IPS DF 6.9 (cell line): ENCODE results near the gene TRPV2.

Experiments used
- DNase-seq: peaks from one replicate; pipeline ENCODE4 v3.0.0-alpha.2; 2013; ENCODE audit warnings: low read depth, low spot score
- H3K27ac ChIP-seq: one replicate; pipeline ENCODE4 v1.5.1; 2013; ENCODE audit warnings: low read length, control low read depth
- H3K27me3 ChIP-seq: 2 replicates; pipeline ENCODE4 v1.6.1; 2013; ENCODE audit warnings: mild to moderate bottlenecking, low read length; ENCODE audit not compliant: control insufficient read depth, insufficient read depth
- H3K36me3 ChIP-seq: 2 replicates; pipeline ENCODE4 v1.6.1; 2013; ENCODE audit warnings: low read length; ENCODE audit not compliant: control insufficient read depth, insufficient read depth
- H3K4me1 ChIP-seq: 2 replicates; pipeline ENCODE4 v1.6.1; 2013; ENCODE audit warnings: low read length; ENCODE audit not compliant: control insufficient read depth, insufficient read depth
- H3K4me3 ChIP-seq: 2 replicates; pipeline ENCODE4 v1.5.1; 2013; ENCODE audit warnings: mild to moderate bottlenecking, low read length
- H3K9me3 ChIP-seq: 2 replicates; pipeline ENCODE4 v1.6.1; 2013; ENCODE audit warnings: low read length, inconsistent platforms; ENCODE audit not compliant: control insufficient read depth, insufficient read depth
- WGBS: extraction: QIAGEN DNeasy Blood & Tissue Kit; methylation state at CpG from one replicate; pipeline ENCODE4 v1.1.7; 2013; ENCODE audit warnings: mixed read lengths, missing lambda C conversion rate; ENCODE audit not compliant: insufficient read length, insufficient coverage; 5-methylcytosine and 5-hydroxymethylcytosine counted together

Gene TRPV2, protein sequence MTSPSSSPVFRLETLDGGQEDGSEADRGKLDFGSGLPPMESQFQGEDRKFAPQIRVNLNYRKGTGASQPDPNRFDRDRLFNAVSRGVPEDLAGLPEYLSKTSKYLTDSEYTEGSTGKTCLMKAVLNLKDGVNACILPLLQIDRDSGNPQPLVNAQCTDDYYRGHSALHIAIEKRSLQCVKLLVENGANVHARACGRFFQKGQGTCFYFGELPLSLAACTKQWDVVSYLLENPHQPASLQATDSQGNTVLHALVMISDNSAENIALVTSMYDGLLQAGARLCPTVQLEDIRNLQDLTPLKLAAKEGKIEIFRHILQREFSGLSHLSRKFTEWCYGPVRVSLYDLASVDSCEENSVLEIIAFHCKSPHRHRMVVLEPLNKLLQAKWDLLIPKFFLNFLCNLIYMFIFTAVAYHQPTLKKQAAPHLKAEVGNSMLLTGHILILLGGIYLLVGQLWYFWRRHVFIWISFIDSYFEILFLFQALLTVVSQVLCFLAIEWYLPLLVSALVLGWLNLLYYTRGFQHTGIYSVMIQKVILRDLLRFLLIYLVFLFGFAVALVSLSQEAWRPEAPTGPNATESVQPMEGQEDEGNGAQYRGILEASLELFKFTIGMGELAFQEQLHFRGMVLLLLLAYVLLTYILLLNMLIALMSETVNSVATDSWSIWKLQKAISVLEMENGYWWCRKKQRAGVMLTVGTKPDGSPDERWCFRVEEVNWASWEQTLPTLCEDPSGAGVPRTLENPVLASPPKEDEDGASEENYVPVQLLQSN

DNA sequence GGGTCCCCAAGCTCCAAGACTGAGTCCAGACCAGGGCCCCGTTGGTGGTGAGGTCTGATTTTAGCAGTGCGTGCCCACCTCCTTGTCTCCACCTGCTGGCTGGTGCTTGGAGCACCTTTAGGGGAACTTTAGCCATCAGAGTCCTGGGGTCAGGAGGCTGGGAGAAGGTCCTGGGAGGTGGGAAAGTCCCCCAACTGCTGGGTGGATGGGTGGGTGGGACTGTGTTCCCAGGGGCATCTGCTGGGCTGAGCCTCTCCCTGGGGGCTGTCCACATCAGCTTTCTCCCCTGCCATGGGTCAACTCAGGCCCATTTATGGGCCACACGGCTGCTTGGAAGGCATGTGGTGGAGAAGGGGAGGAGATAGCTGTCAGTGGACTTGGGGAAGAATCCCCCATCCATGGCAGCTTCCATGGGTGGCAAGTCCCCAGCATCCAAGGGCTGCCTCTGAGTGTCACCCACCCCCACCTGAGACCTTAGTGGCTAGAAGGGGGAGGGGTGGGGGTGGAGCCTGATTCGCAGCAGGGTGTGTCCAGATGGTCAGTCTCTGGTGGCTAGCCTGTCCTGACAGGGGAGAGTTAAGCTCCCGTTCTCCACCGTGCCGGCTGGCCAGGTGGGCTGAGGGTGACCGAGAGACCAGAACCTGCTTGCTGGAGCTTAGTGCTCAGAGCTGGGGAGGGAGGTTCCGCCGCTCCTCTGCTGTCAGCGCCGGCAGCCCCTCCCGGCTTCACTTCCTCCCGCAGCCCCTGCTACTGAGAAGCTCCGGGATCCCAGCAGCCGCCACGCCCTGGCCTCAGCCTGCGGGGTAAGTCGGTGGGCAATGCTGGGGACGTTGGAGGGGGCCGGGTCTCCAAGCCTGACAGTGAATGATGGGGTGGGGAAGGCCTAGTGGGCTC lies at the start of gene TRPV2:
Gene TRPV2 (plus strand): TSS at position 541 of the 894 bp plus-strand sequence. CDS start 2,098 bp downstream, outside the sequence.
- Histone ChIP-seq H3K27me3 (no peaks in the 10 kb centered on the region), H3K36me3 (no peaks in the 10 kb centered on the region), H3K9me3 (no peaks in the 10 kb centered on the region), H3K27ac (no peak within 1 kb of the TSS), H3K4me1 (peaks cover 2% of the 10 kb centered on the region; the same call in 1 of the 2 replicates), H3K4me3 (no peak within 1 kb of the TSS)
- DNase-seq: no peak
- WGBS: no CpG with 5 or more reads among the region's 21 CpGs

- Histone ChIP-seq H3K27me3 (no peaks in the 10 kb centered on the region), H3K4me1 (no peaks in the 10 kb centered on the region), H3K4me3 (no peak overlapping the region), H3K9me3 (no peaks in the 10 kb centered on the region), H3K27ac (no peak overlapping the region), H3K36me3 (no peaks in the 10 kb centered on the region)
- no CpG with 5 or more reads among the region's 5 CpGs for WGBS
- DNase-seq: no peak
These were observed 43.6 kb upstream of the TRPV2 start for GRCh38 chr17:16371742-16372141.

DNA sequence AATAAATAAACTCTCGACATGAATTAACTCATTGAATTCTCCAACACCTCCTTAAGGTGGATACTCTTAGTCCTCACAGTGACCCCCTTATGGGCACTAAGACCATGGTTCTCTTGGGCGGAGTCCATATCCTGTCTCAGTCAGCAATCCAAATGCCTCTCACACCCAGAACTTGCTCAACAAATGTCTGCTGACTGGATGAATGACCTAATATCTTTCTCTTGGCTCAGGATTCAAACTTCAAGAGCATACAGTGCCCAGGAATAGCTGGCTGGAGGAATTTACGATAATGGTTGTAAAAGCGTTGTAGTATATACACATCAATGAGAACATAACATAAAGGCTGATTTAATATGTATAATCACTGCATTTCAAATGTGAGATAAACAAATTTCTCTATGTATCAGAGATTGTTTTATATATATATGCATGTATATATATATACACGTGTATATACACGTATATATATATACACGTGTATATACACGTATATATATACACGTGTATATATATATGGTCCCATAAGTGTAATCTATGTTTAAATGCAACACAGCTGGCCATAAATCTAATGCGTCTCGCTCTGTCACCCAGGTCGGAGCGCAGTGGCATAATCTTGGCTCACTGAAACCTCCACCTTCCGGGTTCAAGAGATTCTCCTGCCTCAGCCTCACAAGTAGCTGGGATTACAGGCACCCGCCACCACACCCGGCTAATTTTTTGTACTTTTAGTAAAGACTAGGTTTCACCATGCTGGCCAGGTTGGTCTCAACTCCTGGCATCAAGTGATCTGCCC lies 41.0 kb upstream of the TRPV2 start:
- Histone ChIP-seq H3K4me3 (no peak overlapping the region), H3K27ac (no peak overlapping the region), H3K27me3 (no peaks in the 10 kb centered on the region), H3K36me3 (no peaks in the 10 kb centered on the region), H3K9me3 (no peaks in the 10 kb centered on the region), H3K4me1 (no peaks in the 10 kb centered on the region)
- DNase-seq: no peak
- WGBS: no CpG with 5 or more reads among the region's 16 CpGs

DNA sequence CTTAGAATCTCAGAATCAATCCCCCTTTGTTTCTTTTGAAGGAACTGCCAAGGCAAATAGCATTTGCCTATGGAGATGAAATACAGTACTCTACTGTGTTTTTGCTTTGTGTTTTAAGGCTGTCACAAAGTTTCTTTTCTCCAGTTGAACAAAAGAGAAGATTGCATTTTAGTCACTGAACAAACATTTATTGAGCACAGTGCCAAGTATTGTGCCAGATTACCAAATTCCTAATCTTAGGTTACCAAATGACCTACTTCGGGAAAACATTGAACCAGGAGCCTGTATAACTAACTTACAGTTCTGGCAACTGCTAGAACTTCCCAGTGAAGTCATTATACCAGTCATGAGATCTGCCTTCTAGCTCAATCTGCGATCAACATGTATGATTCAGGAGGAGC lies 37.4 kb upstream of the TRPV2 start:
- H3K27ac ChIP-seq: no peak overlapping the region
- DNase-seq: no peak
- no CpG with 5 or more reads among the region's 2 CpGs for WGBS
- H3K9me3 ChIP-seq: no peaks in the 10 kb centered on the region
- no peaks in the 10 kb centered on the region for H3K36me3 ChIP-seq
- H3K4me3 ChIP-seq: no peak overlapping the region
- no peaks in the 10 kb centered on the region for H3K27me3 ChIP-seq
- H3K4me1 ChIP-seq: no peaks in the 10 kb centered on the region

DNA sequence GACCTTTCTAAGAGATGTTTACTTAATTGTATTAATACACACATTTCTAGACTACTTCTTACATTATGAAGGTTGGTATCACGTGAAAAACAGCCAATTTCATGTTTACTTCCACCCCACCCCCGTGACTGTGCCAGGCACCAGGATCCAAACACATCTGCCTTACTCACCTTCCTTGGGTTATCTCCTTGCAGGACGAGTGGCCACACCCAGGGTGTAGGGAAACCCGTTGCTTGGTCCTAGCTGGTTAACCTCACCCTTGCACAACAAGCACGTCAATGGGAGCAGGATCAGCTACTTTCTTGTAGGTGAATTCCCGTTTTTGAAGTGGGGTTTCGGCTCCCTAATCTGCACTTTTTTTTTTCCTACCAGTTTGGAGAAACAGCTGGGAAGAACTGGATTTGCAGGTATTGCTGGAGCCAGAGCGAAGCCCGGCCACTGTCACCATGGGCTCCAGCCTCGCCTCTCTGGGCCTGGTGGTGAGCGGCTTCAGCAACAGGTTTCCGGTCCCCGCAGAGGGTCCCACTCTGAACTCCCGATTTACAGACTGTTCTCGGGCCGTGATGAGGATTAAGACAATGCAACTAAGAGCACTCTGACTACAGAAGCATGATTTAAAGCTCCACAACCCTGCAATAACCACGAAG lies 36.6 kb upstream of the TRPV2 start:
- H3K4me1 ChIP-seq: no peaks in the 10 kb centered on the region
- no peak overlapping the region for H3K27ac ChIP-seq
- H3K27me3 ChIP-seq: no peaks in the 10 kb centered on the region
- no CpG with 5 or more reads among the region's 17 CpGs for WGBS
- no peak overlapping the region for H3K4me3 ChIP-seq
- no peak for DNase-seq
- no peaks in the 10 kb centered on the region for H3K9me3 ChIP-seq
- H3K36me3 ChIP-seq: peaks cover 3% of the 10 kb centered on the region; the same call in 1 of the 2 replicates

DNA sequence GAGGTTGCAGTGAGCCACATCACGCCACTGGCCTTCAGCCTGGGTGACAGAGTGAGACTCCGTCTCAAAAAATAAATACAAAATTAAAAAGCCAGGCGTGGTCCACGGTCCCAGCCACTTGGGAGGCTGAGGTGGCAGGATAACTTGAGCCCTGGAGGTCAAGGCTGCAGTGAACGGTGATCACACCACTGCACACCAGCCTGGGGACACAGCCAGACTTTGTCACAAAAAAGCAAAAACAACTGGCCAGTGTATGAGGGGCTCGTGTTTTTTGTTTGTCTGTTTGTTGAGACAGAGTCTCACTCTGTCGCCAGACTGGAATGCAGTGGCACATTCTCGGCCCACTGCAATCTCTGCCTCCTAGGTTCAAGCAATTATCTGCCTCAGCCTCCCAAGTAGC lies 35.7 kb upstream of the TRPV2 start:
- Histone ChIP-seq H3K27me3 (no peaks in the 10 kb centered on the region), H3K27ac (no peak overlapping the region), H3K9me3 (no peaks in the 10 kb centered on the region), H3K4me3 (no peak overlapping the region), H3K36me3 (peaks cover 3% of the 10 kb centered on the region; the same call in 1 of the 2 replicates), H3K4me1 (no peaks in the 10 kb centered on the region)
- no peak for DNase-seq
- WGBS: no CpG with 5 or more reads among the region's 8 CpGs

DNA sequence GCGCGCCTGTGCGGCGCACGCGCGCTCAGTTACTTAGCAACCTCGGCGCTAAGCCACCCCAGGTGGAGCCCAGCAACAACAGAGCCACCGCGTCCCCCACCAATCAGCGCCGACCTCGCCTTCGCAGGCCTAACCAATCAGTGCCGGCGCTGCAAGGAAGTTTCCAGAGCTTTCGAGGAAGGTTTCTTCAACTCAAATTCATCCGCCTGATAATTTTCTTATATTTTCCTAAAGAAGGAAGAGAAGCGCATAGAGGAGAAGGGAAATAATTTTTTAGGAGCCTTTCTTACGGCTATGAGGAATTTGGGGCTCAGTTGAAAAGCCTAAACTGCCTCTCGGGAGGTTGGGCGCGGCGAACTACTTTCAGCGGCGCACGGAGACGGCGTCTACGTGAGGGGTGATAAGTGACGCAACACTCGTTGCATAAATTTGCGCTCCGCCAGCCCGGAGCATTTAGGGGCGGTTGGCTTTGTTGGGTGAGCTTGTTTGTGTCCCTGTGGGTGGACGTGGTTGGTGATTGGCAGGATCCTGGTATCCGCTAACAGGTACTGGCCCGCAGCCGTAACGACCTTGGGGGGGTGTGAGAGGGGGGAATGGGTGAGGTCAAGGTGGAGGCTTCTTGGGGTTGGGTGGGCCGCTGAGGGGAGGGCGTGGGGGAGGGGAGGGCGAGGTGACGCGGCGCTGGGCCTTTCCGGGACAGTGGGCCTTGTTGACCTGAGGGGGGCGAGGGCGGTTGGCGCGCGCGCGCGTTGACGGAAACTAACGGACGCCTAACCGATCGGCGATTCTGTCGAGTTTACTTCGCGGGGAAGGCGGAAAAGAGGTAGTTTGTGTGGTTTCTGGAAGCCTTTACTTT lies 34.5 kb upstream of the TRPV2 start, which contains the start of gene UBB:
Gene UBB (plus strand): TSS at position 452 of the 856 bp plus-strand sequence. CDS start 817 bp downstream, outside the sequence.
- H3K27me3 ChIP-seq: no peaks in the 10 kb centered on the region
- H3K4me1 ChIP-seq: no peaks in the 10 kb centered on the region
- H3K36me3 ChIP-seq: peaks cover 3% of the 10 kb centered on the region; the same call in 1 of the 2 replicates
- DNase-seq: peak; percentile 94
- no CpG with 5 or more reads among the region's 67 CpGs for WGBS
- peak within 1 kb of the TSS; percentile 76; the same call in 1 of the 2 replicates for H3K4me3 ChIP-seq
- H3K27ac ChIP-seq: no peak within 1 kb of the TSS
- no peaks in the 10 kb centered on the region for H3K9me3 ChIP-seq

DNA sequence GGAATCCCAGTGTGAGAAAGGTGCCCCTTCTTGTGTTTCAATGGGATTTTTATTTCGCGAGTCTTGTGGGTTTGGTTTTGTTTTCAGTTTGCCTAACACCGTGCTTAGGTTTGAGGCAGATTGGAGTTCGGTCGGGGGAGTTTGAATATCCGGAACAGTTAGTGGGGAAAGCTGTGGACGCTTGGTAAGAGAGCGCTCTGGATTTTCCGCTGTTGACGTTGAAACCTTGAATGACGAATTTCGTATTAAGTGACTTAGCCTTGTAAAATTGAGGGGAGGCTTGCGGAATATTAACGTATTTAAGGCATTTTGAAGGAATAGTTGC lies 33.9 kb upstream of the TRPV2 start:
- no peak for DNase-seq
- no CpG with 5 or more reads among the region's 14 CpGs for WGBS
- Histone ChIP-seq H3K4me3 (peak overlapping the region; percentile 76; the same call in 1 of the 2 replicates), H3K36me3 (peaks cover 3% of the 10 kb centered on the region; the same call in 1 of the 2 replicates), H3K9me3 (no peaks in the 10 kb centered on the region), H3K4me1 (no peaks in the 10 kb centered on the region), H3K27ac (no peak overlapping the region), H3K27me3 (no peaks in the 10 kb centered on the region)

DNA sequence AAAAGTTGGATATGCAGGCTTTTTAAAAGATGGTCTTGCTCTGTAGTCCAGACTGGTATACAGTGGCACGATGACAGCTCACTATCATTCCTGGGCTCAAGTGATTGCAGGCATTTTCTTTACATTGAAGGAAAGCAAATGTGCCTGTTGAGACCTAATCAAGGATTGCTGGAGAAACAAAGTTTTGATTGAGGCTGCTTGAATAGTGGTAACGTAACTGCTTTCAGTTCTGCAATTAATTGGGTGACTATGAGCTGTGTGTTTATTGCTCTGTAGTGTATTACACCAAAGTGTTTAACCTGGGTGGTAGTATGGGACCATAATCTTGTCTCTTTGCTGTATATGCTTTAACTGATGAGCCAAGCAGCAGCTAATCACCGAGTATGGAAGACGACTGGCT lies 32.2 kb upstream of the TRPV2 start:
- no peaks in the 10 kb centered on the region for H3K9me3 ChIP-seq
- peaks cover 3% of the 10 kb centered on the region; the same call in 1 of the 2 replicates for H3K36me3 ChIP-seq
- no peak overlapping the region for H3K27ac ChIP-seq
- no peaks in the 10 kb centered on the region for H3K27me3 ChIP-seq
- no peak overlapping the region for H3K4me3 ChIP-seq
- H3K4me1 ChIP-seq: no peaks in the 10 kb centered on the region
- no peak for DNase-seq
- WGBS: no CpG with 5 or more reads among the region's 4 CpGs
